Sigmoid colon (tissue), 7 donors: ENCODE results near the gene KLHL2. TPM values are rescaled to one million over a fixed set of nuclear protein-coding genes. Genes with fewer than 3 reads are reported as not detected.

Experiments
- DNase-seq: peaks from one replicate; pipeline ENCODE4 v3.0.0-alpha.2; 2019
- H3K27ac ChIP-seq, 4 donors: fragments of 200-600 bp; sonication (generic); one replicate each; pipeline ENCODE4 v1.5.1; 2016 to 2019; ENCODE audit warnings: mild to moderate bottlenecking in 1 of 4
- H3K27me3 ChIP-seq, 3 donors: fragments of 200-600 bp; sonication (generic); one replicate each; pipeline ENCODE4 v1.5.1; 2019; ENCODE audit warnings: mild to moderate bottlenecking in 1 of 3
- H3K36me3 ChIP-seq, 4 donors: fragments of 200-600 bp; sonication (generic); one replicate each; pipeline ENCODE4 v1.5.1; 2016 to 2019
- H3K4me1 ChIP-seq, 4 donors: fragments of 200-600 bp; sonication (generic); one replicate each; pipeline ENCODE4 v1.5.1; 2017 to 2019
- H3K4me3 ChIP-seq, 4 donors: fragments of 200-600 bp; sonication (generic); one replicate each; pipeline ENCODE4 v1.5.1; 2017 to 2019; ENCODE audit warnings: mild to moderate bottlenecking in 2 of 4, moderate library complexity in 1 of 4
- H3K9me3 ChIP-seq, 4 donors: fragments of 200-600 bp in 3 of 4; sonication (generic) in 3 of 4; one replicate each; pipeline versions ENCODE4 v1.5.1 to v1.6.1; 2013 to 2019
- EP300 ChIP-seq, 4 donors: sonication (generic); formaldehyde crosslinking; IDR thresholded peaks; one replicate each; pipeline ENCODE4 v1.6.1; 2017; ENCODE audit warnings: antibody characterized with exemption in 4 of 4
- POLR2A ChIP-seq, 2 donors: fragments of 450-650 bp; IDR thresholded peaks; one replicate each; pipeline ENCODE4 v1.6.1; 2016; ENCODE audit warnings: antibody characterized with exemption in 2 of 2, mild to moderate bottlenecking in 2 of 2, moderate library complexity in 2 of 2
- POLR2AphosphoS5 ChIP-seq, 4 donors: sonication (generic); formaldehyde crosslinking; IDR thresholded peaks; one replicate each; pipeline ENCODE4 v1.6.1; 2017; ENCODE audit warnings: antibody characterized with exemption in 4 of 4
- WGBS, 2 donors: extraction: QIAGEN DNeasy Blood & Tissue Kit; methylation state at CpG; one replicate each; pipeline ENCODE4 v1.1.7; 2013; 5-methylcytosine and 5-hydroxymethylcytosine counted together
- intact Hi-C: fragments of 100-400 bp; cut with DNase I; formaldehyde crosslinking; loops from one replicate; pipeline ENCODE4 v1.15.1; 2023
- polyA plus RNA-seq, 3 donors: library from polyadenylated mRNA; stranded (reverse); fragments of 200-250 nt; gene quantifications; one replicate each; pipeline ENCODE4 v1.2.3, GENCODE V29; 2013
- total RNA-seq, 4 donors: library from RNA; depleted of rRNA; stranded (reverse); fragments of >200 nt; gene quantifications; one replicate each; pipeline ENCODE4 v1.1.0, GENCODE V29; 2016
- TF ChIP-seq, protein P1 (sequence below), 4 experiments: fragments of 450-650 bp in 3 of 4; fragments of 200-600 bp in 1 of 4; IDR thresholded peaks; one replicate each; pipeline ENCODE4 v1.5.1; 2016 to 2019; ENCODE audit warnings: antibody characterized with exemption in 4 of 4, mild to moderate bottlenecking in 3 of 4, moderate library complexity in 2 of 4
- donor health status: healthy with polysubstance abuse.
- donor health status: Bipolar disorder and iron deficiency.
- donor health status: healthy.

KLHL2 gene
- total and polyA plus RNA-seq, 7 donors, result 9.2 to 25.7 (median 14.4) TPM

- Histone ChIP-seq H3K4me1 (peaks cover 4 to 20% (median 14%) of the 10 kb centered on the region in 4 donors), H3K27me3 (no peaks in the 10 kb centered on the region), H3K4me3 (no peak overlapping the region), H3K9me3 (no peaks in the 10 kb centered on the region), H3K36me3 (peaks cover 0 to 16% (median 0%) of the 10 kb centered on the region in 4 donors), H3K27ac (no peak overlapping the region)
- TF ChIP-seq, protein P1, sequence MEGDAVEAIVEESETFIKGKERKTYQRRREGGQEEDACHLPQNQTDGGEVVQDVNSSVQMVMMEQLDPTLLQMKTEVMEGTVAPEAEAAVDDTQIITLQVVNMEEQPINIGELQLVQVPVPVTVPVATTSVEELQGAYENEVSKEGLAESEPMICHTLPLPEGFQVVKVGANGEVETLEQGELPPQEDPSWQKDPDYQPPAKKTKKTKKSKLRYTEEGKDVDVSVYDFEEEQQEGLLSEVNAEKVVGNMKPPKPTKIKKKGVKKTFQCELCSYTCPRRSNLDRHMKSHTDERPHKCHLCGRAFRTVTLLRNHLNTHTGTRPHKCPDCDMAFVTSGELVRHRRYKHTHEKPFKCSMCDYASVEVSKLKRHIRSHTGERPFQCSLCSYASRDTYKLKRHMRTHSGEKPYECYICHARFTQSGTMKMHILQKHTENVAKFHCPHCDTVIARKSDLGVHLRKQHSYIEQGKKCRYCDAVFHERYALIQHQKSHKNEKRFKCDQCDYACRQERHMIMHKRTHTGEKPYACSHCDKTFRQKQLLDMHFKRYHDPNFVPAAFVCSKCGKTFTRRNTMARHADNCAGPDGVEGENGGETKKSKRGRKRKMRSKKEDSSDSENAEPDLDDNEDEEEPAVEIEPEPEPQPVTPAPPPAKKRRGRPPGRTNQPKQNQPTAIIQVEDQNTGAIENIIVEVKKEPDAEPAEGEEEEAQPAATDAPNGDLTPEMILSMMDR (IDR thresholded peaks at IDR 0.05), result no peak
- TF ChIP-seq EP300 (IDR thresholded peaks at IDR 0.05), result no peak
- TF ChIP-seq POLR2A (IDR thresholded peaks at IDR 0.05), result no peak
- no peak for TF ChIP-seq POLR2AphosphoS5 (IDR thresholded peaks at IDR 0.05)
- intact Hi-C loops, result no loop called here
- DNase-seq, result no peak
- 73 to 94% methylated on average over 2 of the region's 2 CpGs for WGBS, 2 donors
Observed at GRCh38 chr4:165330071-165330470, 122.7 kb downstream of the KLHL2 start.

GRCh38 chr4:165330666-165331065, 123.3 kb downstream of the KLHL2 start:
- H3K9me3 ChIP-seq, result no peaks in the 10 kb centered on the region
- intact Hi-C loops, result no loop called here
- H3K36me3 ChIP-seq, result peaks cover 0 to 16% (median 0%) of the 10 kb centered on the region in 4 donors
- H3K4me1 ChIP-seq, result peaks cover 4 to 20% (median 14%) of the 10 kb centered on the region in 4 donors
- H3K27ac ChIP-seq, result no peak overlapping the region
- TF ChIP-seq, protein P1 (IDR thresholded peaks at IDR 0.05), result no peak
- TF ChIP-seq EP300 (IDR thresholded peaks at IDR 0.05) (no peak), POLR2AphosphoS5 (IDR thresholded peaks at IDR 0.05) (no peak), POLR2A (IDR thresholded peaks at IDR 0.05) (no peak)
- no peaks in the 10 kb centered on the region for H3K27me3 ChIP-seq
- no peak overlapping the region for H3K4me3 ChIP-seq
- no peak for DNase-seq
- 89% methylated on average over 5 of the region's 5 CpGs for WGBS, 2 donors

GRCh38 chr4:165331359-165331758, 124.0 kb downstream of the KLHL2 start:
- H3K27ac ChIP-seq, result no peak overlapping the region
- no peak for DNase-seq
- 83 to 86% methylated on average over 1 of the region's 1 CpG for WGBS, 2 donors
- no peaks in the 10 kb centered on the region for H3K9me3 ChIP-seq
- H3K4me1 ChIP-seq, result peaks cover 4 to 16% (median 14%) of the 10 kb centered on the region in 4 donors
- intact Hi-C loops, result no loop called here
- no peak for TF ChIP-seq POLR2A (IDR thresholded peaks at IDR 0.05)
- TF ChIP-seq, protein P1 (IDR thresholded peaks at IDR 0.05), result no peak
- TF ChIP-seq POLR2AphosphoS5 (IDR thresholded peaks at IDR 0.05), result no peak
- no peak for TF ChIP-seq EP300 (IDR thresholded peaks at IDR 0.05)
- H3K36me3 ChIP-seq, result peaks cover 0 to 16% (median 0%) of the 10 kb centered on the region in 4 donors
- no peaks in the 10 kb centered on the region for H3K27me3 ChIP-seq
- H3K4me3 ChIP-seq, result no peak overlapping the region

DNA sequence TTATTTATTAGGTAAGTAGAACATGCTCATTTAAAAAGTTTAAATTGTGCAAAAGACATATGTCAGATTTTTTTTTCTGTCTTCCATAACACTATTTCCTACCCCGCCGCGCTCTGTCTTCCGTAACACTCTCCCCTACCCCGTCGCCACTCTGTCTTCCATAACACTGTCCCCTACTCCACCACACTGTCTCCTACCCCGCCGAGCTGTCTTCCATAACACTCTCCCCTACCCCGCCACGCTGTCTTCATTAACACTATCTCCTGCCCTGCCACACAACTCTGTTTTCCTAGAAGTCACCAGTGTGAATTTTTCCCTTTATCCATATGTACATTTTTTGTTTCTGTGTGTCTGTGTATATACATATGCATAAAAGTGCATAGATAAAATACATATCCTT, 124.5 kb downstream of the KLHL2 start:
- Histone ChIP-seq H3K36me3 (peaks cover 0 to 16% (median 0%) of the 10 kb centered on the region in 4 donors), H3K27ac (no peak overlapping the region), H3K9me3 (no peaks in the 10 kb centered on the region), H3K4me3 (no peak overlapping the region), H3K27me3 (no peaks in the 10 kb centered on the region), H3K4me1 (peaks cover 4 to 13% (median 12%) of the 10 kb centered on the region in 4 donors)
- TF ChIP-seq POLR2AphosphoS5 (IDR thresholded peaks at IDR 0.05) (no peak), EP300 (IDR thresholded peaks at IDR 0.05) (no peak), POLR2A (IDR thresholded peaks at IDR 0.05) (no peak)
- TF ChIP-seq, protein P1 (IDR thresholded peaks at IDR 0.05), result no peak
- intact Hi-C loops, result no loop called here
- WGBS, 2 donors, result 96% methylated on average over 10 of the region's 10 CpGs
- DNase-seq, result no peak

GRCh38 chr4:165332502-165332901, 125.1 kb downstream of the KLHL2 start:
- 56 to 75% methylated on average over 1 of the region's 1 CpG for WGBS, 2 donors
- Histone ChIP-seq H3K4me3 (no peak overlapping the region), H3K27me3 (no peaks in the 10 kb centered on the region), H3K27ac (no peak overlapping the region), H3K9me3 (no peaks in the 10 kb centered on the region), H3K36me3 (peaks cover 0 to 16% (median 0%) of the 10 kb centered on the region in 4 donors), H3K4me1 (peaks cover 4 to 13% (median 12%) of the 10 kb centered on the region in 4 donors)
- no peak for DNase-seq
- TF ChIP-seq, protein P1 (IDR thresholded peaks at IDR 0.05), result no peak
- TF ChIP-seq POLR2AphosphoS5 (IDR thresholded peaks at IDR 0.05) (no peak), EP300 (IDR thresholded peaks at IDR 0.05) (no peak), POLR2A (IDR thresholded peaks at IDR 0.05) (no peak)
- intact Hi-C loops, result no loop called here
